ENCODE results near the gene HES7. TPM values are rescaled to one million over a fixed set of nuclear protein-coding genes. Genes with fewer than 3 reads are reported as not detected.
A peak's percentile ranks its signal among the peaks of the same experiment; 100 is the strongest.

Gene HES7
- total and polyA plus RNA-seq, 9 of the 15 experiments (the other 6 are each of a cell fraction or from before 2014, with no cell fraction given), result 0.03 to 1.7 (median 0.14) TPM; not detected in 1

DNA sequence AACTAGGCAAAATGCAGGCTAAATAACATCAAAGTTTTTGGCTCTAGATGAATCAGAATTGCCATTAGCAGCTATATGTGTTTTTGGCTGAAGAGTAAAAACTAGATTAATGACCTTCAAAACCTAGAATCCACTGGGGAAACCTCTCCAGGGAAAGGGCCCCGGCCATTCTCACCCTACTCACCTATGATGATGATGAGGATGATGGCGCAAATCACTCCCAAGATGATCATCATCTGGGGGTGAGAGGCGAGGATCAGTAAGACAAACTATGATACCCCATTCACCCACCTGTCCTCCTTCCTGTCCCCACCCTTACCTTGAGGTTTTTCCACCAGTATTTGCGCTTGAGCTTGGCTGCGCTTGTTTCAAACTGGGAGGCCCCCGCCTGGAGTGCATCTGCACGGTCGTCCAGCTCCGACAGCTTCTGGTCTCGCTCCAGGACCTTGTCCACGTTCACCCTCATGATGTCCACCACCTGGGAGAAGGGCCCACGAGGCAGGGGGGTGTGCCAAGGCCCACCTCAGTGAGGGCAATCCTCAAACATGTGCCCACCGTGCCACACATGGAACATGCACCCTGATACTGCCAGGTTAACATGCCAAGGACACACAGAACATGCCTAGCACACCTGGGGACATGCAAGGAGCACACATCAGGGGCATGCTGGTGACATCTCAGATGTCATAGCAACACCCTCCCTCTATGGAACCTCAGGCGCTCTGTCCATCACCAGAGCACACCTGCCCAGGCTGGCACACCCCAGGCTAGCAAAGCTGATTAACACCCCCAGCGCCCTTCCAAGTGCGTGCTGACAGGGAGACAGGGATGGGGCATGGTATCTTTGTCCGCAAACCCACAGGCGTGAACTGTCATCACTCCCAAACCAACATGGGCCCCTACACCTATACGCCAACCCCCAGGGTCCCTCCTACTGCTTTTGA, 37.7 kb upstream of the HES7 start:
- DNase-seq (ENCODE audit: extremely low read depth in 1 of 4, low spot score in 3 of 4), result no peak
- no peak for ATAC-seq
- peaks cover 34 to 58% of the 10 kb centered on the region in 2 experiments for H3K4me1 ChIP-seq (replicated peaks in 1 of 2; ENCODE audit: control insufficient read depth in 2 of 2, insufficient read depth in 2 of 2, low read length in 2 of 2)
- peak overlapping the region; percentile 94 for H3K4me2 ChIP-seq (ENCODE audit: insufficient read depth, low read length)
- peak overlapping the region; percentile 97; the same call in 2 of the 3 replicates for H3K27ac ChIP-seq (ENCODE audit: extremely low read depth, low read depth, low read length)
- WGBS (ENCODE audit: insufficient coverage, low coverage, missing lambda C conversion rate), result 59% methylated on average over 16 of the region's 19 CpGs
- H3K9ac ChIP-seq (ENCODE audit: insufficient read depth in 1 of 2, low read depth in 2 of 2, low read length in 2 of 2), result peak overlapping the region; percentile 96 to 98
- no peak overlapping the region for H2AFZ ChIP-seq (ENCODE audit: low read depth, low read length)
- POLR2A ChIA-PET, result interaction anchor here (0.9 to 8.6 kb wide), 5 partner anchors 9 to 64 kb away, joined by 3 to 105 read pairs (median 3); partner anchors contain the start of gene PER1
- H3K27me3 ChIP-seq (ENCODE audit: control insufficient read depth in 2 of 2, insufficient read depth in 2 of 2, low read length in 2 of 2), result no peaks in the 10 kb centered on the region
- CTCF ChIA-PET (ENCODE audit: low intra/inter-chr PET ratio), result interaction anchor here (1.1 kb wide), 1 partner anchor 25 kb away, joined by 3 read pairs; no protein-coding TSS in a partner anchor
- H3K9me3 ChIP-seq (replicated peaks; ENCODE audit: control insufficient read depth, insufficient read depth, low read depth, low read length), result no peaks in the 10 kb centered on the region
- no peak for FAIRE-seq
- peak overlapping the region; percentile 97 for H3K4me3 ChIP-seq
- TSS peak; percentile 71 for BruUV-seq (replicated peaks)
- no peak for TF ChIP-seq SAFB (IDR thresholded peaks at IDR 0.05; ENCODE audit: borderline replicate concordance, low read depth, low read length)
- no peak for TF ChIP-seq ZNF239 (CRISPR knock-in tag; IDR thresholded peaks at IDR 0.05)
- no peak for TF ChIP-seq TEAD1 (CRISPR knock-in tag; IDR thresholded peaks at IDR 0.05)
- TF ChIP-seq ZFP30 (CRISPR knock-in tag; IDR thresholded peaks at IDR 0.05; ENCODE audit: borderline replicate concordance), result no peak
- no peak for TF ChIP-seq RBM22 (IDR thresholded peaks at IDR 0.05; ENCODE audit: low read depth, low read length, poor library complexity, severe bottlenecking)
- TF ChIP-seq ZNF740 (CRISPR knock-in tag; IDR thresholded peaks at IDR 0.05), result no peak
- TF ChIP-seq ZNF740 (tag; IDR thresholded peaks at IDR 0.05), result no peak
- no peak for TF ChIP-seq MEF2D (tag; conservative IDR thresholded peaks at IDR 0.05; ENCODE audit: low read depth)
- no peak for TF ChIP-seq GMEB1 (CRISPR knock-in tag; IDR thresholded peaks at IDR 0.05)
- no peak for TF ChIP-seq ZNF778 (CRISPR knock-in tag; IDR thresholded peaks at IDR 0.05)
- no peak for TF ChIP-seq MYC (IDR thresholded peaks at IDR 0.05; ENCODE audit: low read depth, low read length)
- no peak for TF ChIP-seq MYC (CRISPR knock-in tag; IDR thresholded peaks at IDR 0.05; ENCODE audit: borderline replicate concordance, low read depth)
- no peak for TF ChIP-seq ZNF444 (CRISPR knock-in tag; IDR thresholded peaks at IDR 0.05)
- no peak for TF ChIP-seq ZNF512 (tag; IDR thresholded peaks at IDR 0.05)
- TF ChIP-seq HDGF (IDR thresholded peaks at IDR 0.05), result no peak
- TF ChIP-seq ESRRA (IDR thresholded peaks at IDR 0.05; ENCODE audit: borderline replicate concordance, low read depth), result no peak
- no peak for TF ChIP-seq KLF1 (tag; IDR thresholded peaks at IDR 0.05)
- no peak for TF ChIP-seq GTF2E2 (tag; IDR thresholded peaks at IDR 0.05)
- peaks cover 31% of the 10 kb centered on the region for H3K79me2 ChIP-seq (ENCODE audit: control insufficient read depth, insufficient read depth, low read length)
- peaks cover 29% of the 10 kb centered on the region; the same call in 2 of the 3 replicates for H3K36me3 ChIP-seq (ENCODE audit: control insufficient read depth, insufficient read depth, low read length)
- intact Hi-C loops (cut with micrococcal nuclease), result no loop called here
- peaks cover 5% of the 10 kb centered on the region for H3K9me1 ChIP-seq (ENCODE audit: control insufficient read depth, insufficient read depth, low read length)
- 0 out of 2 replicates have a peak, but pooled peaks cover 12% of the 10 kb centered on the region for H4K20me1 ChIP-seq (replicated peaks; ENCODE audit: control insufficient read depth, insufficient read depth, low read length)
- in situ Hi-C loops (cut with MboI), result no loop called here

Measured in K562 (cell line).